HepG2 (cell line): ENCODE measurements around the gene UMOD. TPM values are rescaled to one million over a fixed set of nuclear protein-coding genes. Genes with fewer than 3 reads are reported as not detected.

Experiments
- ATAC-seq: fragments of 200-7000 bp; cut with Tn5 transposase; 3 replicates; pipeline ENCODE4 v1.9.1; 2020; ENCODE audit warnings: mild to moderate bottlenecking, moderate library complexity
- BruUV-seq: library from RNA; stranded (reverse); fragments of 400-500 nt; replicated peaks from 2 replicates; lab custom pipeline; 2021; lab: Mats Ljungman, UMichigan
- CTCF ChIA-PET: fragments of 300-600 bp; formaldehyde crosslinking; extraction: SDS; loops from one replicate; lab custom pipeline; 2021; ENCODE audit warnings: low total read pairs, inconsistent platforms, low intra/inter-chr PET ratio; lab: Yijun Ruan, JAX
- POLR2A ChIA-PET: fragments of 350-600 bp; sonication (Branson Sonifier 250); formaldehyde crosslinking; loops from one replicate; lab custom pipeline; 2020; ENCODE audit warnings: antibody characterized with exemption, inconsistent platforms; lab: Yijun Ruan, JAX
- DNase-seq: peaks from one replicate; pipeline ENCODE4 v3.0.0-alpha.2; 2015; ENCODE audit warnings: low spot score
- FAIRE-seq: peaks from 3 replicates; lab custom pipeline; 2011; peaks lifted over from hg19 to GRCh38; lab: Jason Lieb, UNC
- H2AFZ ChIP-seq: one replicate; pipeline ENCODE4 v1.6.1; 2011; ENCODE audit warnings: low read length, inconsistent platforms
- H3K27ac ChIP-seq: fragments of 300-600 bp; 3 replicates; pipeline ENCODE4 v1.8.0; 2011; ENCODE audit warnings: mixed run types, mild to moderate bottlenecking, mixed read lengths, low read length, inconsistent platforms; ENCODE audit not compliant: insufficient read depth; ENCODE audit errors: extremely low read length
- H3K27me3 ChIP-seq, 2 experiments: fragments of 200-600 bp in 1 of 2; 2 replicates in 1 of 2; 3 replicates in 1 of 2; pipeline versions ENCODE4 v1.6.0 to v1.8.0; 2011; ENCODE audit warnings: low read length in 2 of 2, mild to moderate bottlenecking in 2 of 2, moderate library complexity in 2 of 2, inconsistent platforms in 1 of 2; ENCODE audit not compliant: insufficient read depth in 2 of 2, control insufficient read depth in 1 of 2
- H3K36me3 ChIP-seq, 2 experiments: fragments of 200-600 bp in 1 of 2; replicated peaks in 1 of 2; 2 replicates in 1 of 2; 3 replicates in 1 of 2; pipeline versions ENCODE4 v1.5.1 to v1.8.0; 2011; ENCODE audit warnings: low read length in 2 of 2, inconsistent platforms in 1 of 2; ENCODE audit not compliant: insufficient read depth in 2 of 2, control insufficient read depth in 1 of 2
- H3K4me1 ChIP-seq: 2 replicates; pipeline ENCODE4 v1.5.1; 2012; ENCODE audit warnings: low read length, inconsistent platforms; ENCODE audit not compliant: insufficient read depth
- H3K4me2 ChIP-seq: 2 replicates; pipeline ENCODE4 v1.6.0; 2011; ENCODE audit warnings: low read depth, low read length, inconsistent platforms
- H3K4me3 ChIP-seq, 3 experiments: fragments of 200-600 bp in 1 of 3; sonication (generic), shearing (Covaris generic) in 1 of 3; replicated peaks in 1 of 3; 2 replicates each; pipeline ENCODE4 v1.5.1; 2011 to 2016; ENCODE audit warnings: low read length in 3 of 3, inconsistent platforms in 2 of 3, low read depth in 2 of 3, mild to moderate bottlenecking in 2 of 3, control low read depth in 1 of 3, mixed read lengths in 1 of 3; ENCODE audit not compliant: insufficient read depth in 1 of 3
- H3K79me2 ChIP-seq: one replicate; pipeline ENCODE4 v1.6.1; 2011; ENCODE audit warnings: low read length, inconsistent platforms; ENCODE audit not compliant: insufficient read depth
- H3K9ac ChIP-seq: 2 replicates; pipeline ENCODE4 v1.6.0; 2011; ENCODE audit warnings: mild to moderate bottlenecking, low read depth, low read length, inconsistent platforms; ENCODE audit not compliant: insufficient read depth
- H3K9me3 ChIP-seq: 2 replicates; pipeline ENCODE4 v1.5.1; 2012; ENCODE audit warnings: mild to moderate bottlenecking, low read length
- H4K20me1 ChIP-seq: 2 replicates; pipeline ENCODE4 v1.6.0; 2011; ENCODE audit warnings: inconsistent platforms, mild to moderate bottlenecking, low read length, moderate library complexity; ENCODE audit not compliant: insufficient read depth
- CEBPB ChIP-seq: IDR thresholded peaks from 2 replicates; pipeline ENCODE4 v1.6.1; 2011; ENCODE audit warnings: low read depth, low read length, improper control_type of control experiment, borderline replicate concordance
- ERF ChIP-seq: IDR thresholded peaks from 2 replicates; pipeline ENCODE4 v1.6.1; 2018; ENCODE audit warnings: missing biosample characterization, missing genetic modification reagents
- HOXA7 ChIP-seq: sonication (generic); formaldehyde crosslinking; IDR thresholded peaks from 2 replicates; pipeline ENCODE4 v1.8.1; 2022; ENCODE audit warnings: mild to moderate bottlenecking, missing genetic modification reagents, moderate library complexity
- MAZ ChIP-seq, 2 experiments: sonication (generic) in 1 of 2; formaldehyde crosslinking in 1 of 2; IDR thresholded peaks; 2 replicates each; pipeline versions ENCODE4 v1.5.0 to v1.6.1; 2012 to 2020; ENCODE audit warnings: low read depth in 2 of 2, mild to moderate bottlenecking in 2 of 2, borderline replicate concordance in 1 of 2, improper control_type of control experiment in 1 of 2, low read length in 1 of 2, missing genetic modification reagents in 1 of 2, moderate library complexity in 1 of 2
- MED1 ChIP-seq: sonication (generic); formaldehyde crosslinking; IDR thresholded peaks from 2 replicates; pipeline ENCODE4 v1.4.0; 2020; ENCODE audit warnings: missing genetic modification reagents
- MIER2 ChIP-seq: IDR thresholded peaks from 2 replicates; pipeline ENCODE4 v1.6.1; 2016; ENCODE audit warnings: missing biosample characterization, missing genetic modification reagents
- MLX ChIP-seq: IDR thresholded peaks from 2 replicates; pipeline ENCODE4 v1.6.1; 2016
- RXRB ChIP-seq: IDR thresholded peaks from 2 replicates; pipeline ENCODE4 v1.6.1; 2016; ENCODE audit warnings: borderline replicate concordance, missing genetic modification reagents, missing compliant biosample characterization
- SOX13 ChIP-seq, 3 experiments: fragments of 450-650 bp in 1 of 3; sonication (generic) in 1 of 3; formaldehyde crosslinking in 1 of 3; IDR thresholded peaks in 2 of 3; conservative IDR thresholded peaks in 1 of 3; 2 replicates each; pipeline versions ENCODE4 v1.5.0 to v1.6.1; 2016 to 2020; ENCODE audit warnings: antibody characterized with exemption in 1 of 3, mild to moderate bottlenecking in 1 of 3, missing compliant biosample characterization in 1 of 3, missing genetic modification reagents in 1 of 3, moderate library complexity in 1 of 3
- TBX2 ChIP-seq: sonication (generic); formaldehyde crosslinking; IDR thresholded peaks from 2 replicates; pipeline ENCODE4 v1.5.0; 2020; ENCODE audit warnings: missing genetic modification reagents, mild to moderate bottlenecking, borderline replicate concordance
- ZNF629 ChIP-seq: sonication (generic); formaldehyde crosslinking; conservative IDR thresholded peaks from 2 replicates; pipeline ENCODE4 v1.5.0; 2020; ENCODE audit warnings: missing genetic modification reagents
- ZNF782 ChIP-seq: sonication (generic); formaldehyde crosslinking; IDR thresholded peaks from 2 replicates; pipeline ENCODE4 v1.4.0; 2020; ENCODE audit warnings: missing genetic modification reagents, mild to moderate bottlenecking, borderline replicate concordance
- WGBS: methylation state at CpG from one replicate; pipeline ENCODE4 v1.1.6; 2017; ENCODE audit warnings: low lambda C conversion rate; 5-methylcytosine and 5-hydroxymethylcytosine counted together
- in situ Hi-C: cut with HindIII; loops from 2 replicates; pipeline ENCODE4 v1.10.0; 2017; ENCODE audit warnings: low pct_unique_long_range_greater_than_20kb; ENCODE audit not compliant: extremely low pct_ligation_motif_present
- intact Hi-C: fragments of 100-400 bp; cut with micrococcal nuclease; formaldehyde crosslinking; loops from one replicate; pipeline ENCODE4 v1.10.0; 2022; ENCODE audit not compliant: unreplicated experiment
- polyA plus RNA-seq, 8 experiments: library from polyadenylated mRNA; depleted of rRNA in 3 of 8; stranded (reverse) in 7 of 8; unstranded in 1 of 8; fragments of >200 nt; fragmentation: Illumina TruSeq in 4 of 8; extraction: Trizol in 4 of 8; gene quantifications; 2 replicates each; pipeline versions ENCODE4 v1.2.1 to v1.2.3, GENCODE V29; 2011 to 2016; ENCODE audit warnings: low read depth in 4 of 8, missing spikeins in 1 of 8, mixed read lengths in 1 of 8; ENCODE audit not compliant: insufficient read depth in 1 of 8
- total RNA-seq, 5 experiments: library from RNA; depleted of rRNA; stranded (reverse); fragments of >200 nt; fragmentation: Illumina TruSeq; extraction: Trizol; gene quantifications; 2 replicates each; pipeline ENCODE4 v1.2.3, GENCODE V29; 2016; ENCODE audit warnings: low read depth in 1 of 5
- TF ChIP-seq, protein P1 (sequence below), 2 experiments: fragments of 450-650 bp in 1 of 2; sonication (generic) in 1 of 2; formaldehyde crosslinking; IDR thresholded peaks; 2 replicates each; pipeline versions ENCODE4 v1.5.0 to v1.8.0; 2020 to 2022; ENCODE audit warnings: mild to moderate bottlenecking in 1 of 2, missing genetic modification reagents in 1 of 2

The UMOD gene
- total and polyA plus RNA-seq, 2 of the 13 experiments (the other 11 are each of a cell fraction or from before 2014, with no cell fraction given) = not detected

- TF ChIP-seq MIER2 (CRISPR knock-in tag) = 0 out of 2 replicates have a peak, but pooled peaks have one; percentile 29
- no peak for TF ChIP-seq SOX13 (IDR thresholded peaks at IDR 0.05)
- 0 out of 4 replicates have a peak, but pooled peaks of 1 of the 2 experiments have one; percentile 17 for TF ChIP-seq SOX13 (CRISPR knock-in tag; conservative IDR thresholded peaks at IDR 0.05 in 1 of 2, IDR thresholded peaks at IDR 0.05 in 1 of 2)
- peak; percentile 38; the same call in 1 of the 2 replicates for TF ChIP-seq ZNF782
- TF ChIP-seq RXRB (CRISPR knock-in tag) = peak; percentile 60; the same call in 1 of the 2 replicates
- TF ChIP-seq ERF (CRISPR knock-in tag) = peak; percentile 18; the same call in 1 of the 2 replicates
- TF ChIP-seq MAZ (IDR thresholded peaks at IDR 0.05; ENCODE audit: borderline replicate concordance, low read depth, low read length) = no peak
- 0 out of 2 replicates have a peak, but pooled peaks have one; percentile 32 for TF ChIP-seq MAZ (CRISPR knock-in tag; IDR thresholded peaks at IDR 0.05; ENCODE audit: low read depth)
- peak; percentile 31; the same call in 1 of the 2 replicates for TF ChIP-seq MED1 (CRISPR knock-in tag)
Observed at GRCh38 chr16:20383106-20384029, 30.9 kb upstream of the UMOD start (continued).

DNA sequence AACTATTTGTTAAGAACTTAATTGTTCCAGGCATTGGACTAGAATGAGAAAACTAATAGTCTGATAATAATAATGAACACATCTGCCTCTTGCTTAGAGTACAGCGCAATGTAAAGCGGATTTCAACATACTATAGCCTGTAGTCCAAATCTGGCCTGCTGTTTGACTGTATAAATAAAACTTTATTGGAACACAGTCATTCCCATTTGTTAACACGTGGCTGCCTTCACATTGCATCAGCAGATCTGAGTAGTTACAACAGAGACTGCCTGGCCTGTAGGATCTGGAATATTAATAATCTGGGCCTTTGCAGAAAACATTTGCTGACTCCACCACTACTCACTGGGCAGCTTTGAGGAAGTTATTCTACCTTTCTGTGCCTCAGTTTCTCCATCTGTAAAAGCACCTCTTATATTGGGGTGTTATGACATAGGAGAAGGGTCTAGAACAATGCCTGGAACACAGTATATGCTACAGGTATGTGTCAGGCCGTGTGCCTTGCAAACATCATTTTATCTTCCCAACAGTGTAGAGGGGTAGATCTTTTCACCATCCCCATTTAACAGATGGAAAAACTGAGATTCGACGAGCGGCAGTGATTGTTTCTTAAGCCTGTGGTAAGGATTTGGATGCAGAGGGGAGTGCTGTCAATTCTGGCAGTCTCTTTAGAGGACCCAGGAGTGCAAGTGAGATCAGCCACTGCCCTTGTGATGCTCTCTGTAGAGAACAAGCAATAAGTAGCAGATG, 29.9 kb upstream of the UMOD start:
- H3K79me2 ChIP-seq = no peaks in the 10 kb centered on the region
- no peak overlapping the region for H2AFZ ChIP-seq
- no peak for ATAC-seq
- H3K9ac ChIP-seq = no peak overlapping the region
- BruUV-seq = no TSS peak
- intact Hi-C loops = loop anchor here (2.0 kb wide), 2 partner anchors 82 to 484 kb away; no protein-coding TSS in a partner anchor
- no peak for FAIRE-seq
- H3K36me3 ChIP-seq = no peaks in the 10 kb centered on the region
- H3K27ac ChIP-seq = no peak overlapping the region
- 53% methylated on average over 7 of the region's 7 CpGs for WGBS
- no peaks in the 10 kb centered on the region for H4K20me1 ChIP-seq
- H3K27me3 ChIP-seq = peaks cover 0 to 3% of the 10 kb centered on the region in 2 experiments; a peak in 1 of 5 replicates
- ChIA-PET CTCF (interaction anchor here (0.8 to 3.1 kb wide), 5 partner anchors 20 to 483 kb away, joined by 3 to 26 read pairs (median 11); no protein-coding TSS in a partner anchor), POLR2A (no interaction called here)
- no peak for DNase-seq
- no peak overlapping the region for H3K4me2 ChIP-seq
- H3K4me3 ChIP-seq = no peak overlapping the region
- H3K4me1 ChIP-seq = peaks cover 22% of the 10 kb centered on the region
- no peaks in the 10 kb centered on the region for H3K9me3 ChIP-seq
- in situ Hi-C loops = loop anchor here (25.0 kb wide), 1 partner anchor 795 kb away; no protein-coding TSS in a partner anchor
- no peak for TF ChIP-seq MLX
- TF ChIP-seq, protein P1, sequence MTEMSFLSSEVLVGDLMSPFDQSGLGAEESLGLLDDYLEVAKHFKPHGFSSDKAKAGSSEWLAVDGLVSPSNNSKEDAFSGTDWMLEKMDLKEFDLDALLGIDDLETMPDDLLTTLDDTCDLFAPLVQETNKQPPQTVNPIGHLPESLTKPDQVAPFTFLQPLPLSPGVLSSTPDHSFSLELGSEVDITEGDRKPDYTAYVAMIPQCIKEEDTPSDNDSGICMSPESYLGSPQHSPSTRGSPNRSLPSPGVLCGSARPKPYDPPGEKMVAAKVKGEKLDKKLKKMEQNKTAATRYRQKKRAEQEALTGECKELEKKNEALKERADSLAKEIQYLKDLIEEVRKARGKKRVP (CRISPR knock-in tag; IDR thresholded peaks at IDR 0.05) = peak in 1 of 2 experiments; percentile 71; a peak in 2 of 4 replicates
- peak; percentile 22; the same call in 1 of the 2 replicates for TF ChIP-seq CEBPB
- peak; percentile 84 for TF ChIP-seq ZNF629 (CRISPR knock-in tag)
- TF ChIP-seq HOXA7 (CRISPR knock-in tag) = 0 out of 2 replicates have a peak, but pooled peaks have one; percentile 12
- 0 out of 2 replicates have a peak, but pooled peaks have one; percentile 6 for TF ChIP-seq TBX2
